GM18951 (cell line): ENCODE measurements around the gene MTUS2.

Experiments
- POLR2A ChIP-seq: IDR thresholded peaks from 4 replicates; pipeline ENCODE4 v1.6.1; 2011; ENCODE audit warnings: mild to moderate bottlenecking; ENCODE audit not compliant: insufficient read length, insufficient read depth; ENCODE audit errors: extremely low read depth
- in situ Hi-C: fragments of 300-500 bp; cut with MboI; formaldehyde crosslinking; loops from one replicate; pipeline ENCODE4 v1.12.0; 2022; ENCODE audit warnings: low sequenced_read_pairs, mixed read lengths, inconsistent platforms; ENCODE audit not compliant: unreplicated experiment

The MTUS2 gene

GRCh38 chr13:29449726-29450125 lies 629.6 kb downstream of the MTUS2 start:
- TF ChIP-seq POLR2A: no peak
- in situ Hi-C loops: no loop called here

GRCh38 chr13:29451976-29452375 lies 631.8 kb downstream of the MTUS2 start:
- no peak for TF ChIP-seq POLR2A
- in situ Hi-C loops: no loop called here

- no peak for TF ChIP-seq POLR2A
- in situ Hi-C loops: no loop called here
Measured at GRCh38 chr13:29452773-29453616, 632.9 kb downstream of the MTUS2 start.

- in situ Hi-C loops: no loop called here
- TF ChIP-seq POLR2A: no peak
Measured at GRCh38 chr13:29453617-29454011, 633.5 kb downstream of the MTUS2 start.

- in situ Hi-C loops: no loop called here
- TF ChIP-seq POLR2A: no peak
Measured at GRCh38 chr13:29454931-29455481, 634.9 kb downstream of the MTUS2 start.

- in situ Hi-C loops: no loop called here
- TF ChIP-seq POLR2A: no peak
Measured at GRCh38 chr13:29456419-29456818, 636.3 kb downstream of the MTUS2 start.

- in situ Hi-C loops: no loop called here
- no peak for TF ChIP-seq POLR2A
Measured at GRCh38 chr13:29457299-29457698, 637.2 kb downstream of the MTUS2 start.

- no peak for TF ChIP-seq POLR2A
- in situ Hi-C loops: no loop called here
Measured at GRCh38 chr13:29458419-29458818, 638.3 kb downstream of the MTUS2 start.

- in situ Hi-C loops: no loop called here
- TF ChIP-seq POLR2A: no peak
Measured at GRCh38 chr13:29459813-29460355, 639.7 kb downstream of the MTUS2 start.

- in situ Hi-C loops: no loop called here
- TF ChIP-seq POLR2A: no peak
Measured at GRCh38 chr13:29464105-29464679, 644.1 kb downstream of the MTUS2 start.

GRCh38 chr13:29465741-29466293 lies 645.7 kb downstream of the MTUS2 start:
- no peak for TF ChIP-seq POLR2A
- in situ Hi-C loops: no loop called here

GRCh38 chr13:29471551-29471950 lies 651.4 kb downstream of the MTUS2 start:
- in situ Hi-C loops: no loop called here

GRCh38 chr13:29472332-29472961 lies 652.3 kb downstream of the MTUS2 start:
- no peak for TF ChIP-seq POLR2A
- in situ Hi-C loops: no loop called here

More at GRCh38 chr13:29471551-29471950, 651.4 kb downstream of the MTUS2 start:
- TF ChIP-seq POLR2A: no peak
